Smooth muscle cell (in vitro differentiated cells): ENCODE measurements around the gene ABHD11. TPM values are rescaled to one million over a fixed set of nuclear protein-coding genes. Genes with fewer than 3 reads are reported as not detected.

Source experiments
- DNase-seq: peaks from one replicate; lab custom pipeline; 2025; ENCODE audit not compliant: unreplicated experiment; lab: John Stamatoyannopoulos, UW
- H2AFZ ChIP-seq: fragments of 200-600 bp; sonication (generic); 2 replicates; pipeline ENCODE4 v1.6.0; 2016; ENCODE audit warnings: antibody characterized with exemption, low read depth, mild to moderate bottlenecking
- H3F3A ChIP-seq: fragments of 200-600 bp; sonication (generic); 2 replicates; pipeline ENCODE4 v1.6.0; 2017; ENCODE audit warnings: antibody characterized with exemption, low read depth
- H3K27ac ChIP-seq: fragments of 200-600 bp; sonication (generic); 2 replicates; pipeline ENCODE4 v1.5.1; 2016; ENCODE audit warnings: low read depth, mild to moderate bottlenecking
- H3K27me3 ChIP-seq: fragments of 200-600 bp; sonication (generic); 2 replicates; pipeline ENCODE4 v1.6.1; 2016; ENCODE audit warnings: low read depth, mild to moderate bottlenecking
- H3K36me3 ChIP-seq: fragments of 200-600 bp; sonication (generic); 2 replicates; pipeline ENCODE4 v1.5.1; 2016; ENCODE audit warnings: low read depth
- H3K4me1 ChIP-seq: fragments of 200-600 bp; sonication (generic); 2 replicates; pipeline ENCODE4 v1.5.1; 2016; ENCODE audit warnings: low read depth
- H3K4me2 ChIP-seq: fragments of 200-600 bp; sonication (generic); 2 replicates; pipeline ENCODE4 v1.6.0; 2016; ENCODE audit warnings: mild to moderate bottlenecking
- H3K4me3 ChIP-seq: fragments of 200-600 bp; sonication (generic); 2 replicates; pipeline ENCODE4 v1.5.1; 2016; ENCODE audit warnings: mild to moderate bottlenecking
- H3K79me2 ChIP-seq: fragments of 200-600 bp; sonication (generic); 2 replicates; pipeline ENCODE4 v1.6.0; 2016; ENCODE audit warnings: low read depth, mild to moderate bottlenecking
- H3K9ac ChIP-seq: fragments of 200-600 bp; sonication (generic); 2 replicates; pipeline ENCODE4 v1.6.0; 2016; ENCODE audit warnings: low read depth
- H3K9me3 ChIP-seq: fragments of 200-600 bp; sonication (generic); replicated peaks from 2 replicates; pipeline ENCODE4 v1.5.1; 2016; ENCODE audit warnings: low read depth
- H4K20me1 ChIP-seq: fragments of 200-600 bp; sonication (generic); 2 replicates; pipeline ENCODE4 v1.6.0; 2016; ENCODE audit warnings: low read depth
- CTCF ChIP-seq: fragments of 200-600 bp; sonication (generic); IDR thresholded peaks from 2 replicates; pipeline ENCODE4 v1.5.1; 2017; ENCODE audit warnings: borderline replicate concordance, mild to moderate bottlenecking, antibody characterized with exemption; ENCODE audit not compliant: insufficient read depth, poor library complexity, severe bottlenecking
- WGBS: methylation state at CpG from one replicate; pipeline ENCODE4 v1.1.7; 2016; ENCODE audit warnings: low lambda C conversion rate; 5-methylcytosine and 5-hydroxymethylcytosine counted together
- polyA plus RNA-seq: library from polyadenylated mRNA; unstranded; fragments of >200 nt; fragmentation: Nextera tagmentation; extraction: Ambion mirVana; gene quantifications from 2 replicates; pipeline ENCODE4 v1.2.1, GENCODE V29; 2016
- total RNA-seq: library from RNA; depleted of rRNA; stranded (reverse); fragments of >200 nt; gene quantifications from 2 replicates; pipeline ENCODE4 v1.2.3, GENCODE V29; 2014

Gene ABHD11
- total and polyA plus RNA-seq, 2 experiments from 2014 or later = 14.1 to 16.5 TPM

- Histone ChIP-seq H3K4me1 (no peaks in the 10 kb centered on the region), H3K27me3 (no peaks in the 10 kb centered on the region), H3K4me2 (no peak overlapping the region), H3K9ac (no peak overlapping the region), H3K4me3 (no peak overlapping the region), H3F3A (no peaks in the 10 kb centered on the region), H3K79me2 (peaks cover 4% of the 10 kb centered on the region), H3K36me3 (no peaks in the 10 kb centered on the region), H2AFZ (no peak overlapping the region), H4K20me1 (peaks cover 64% of the 10 kb centered on the region), H3K27ac (no peak overlapping the region), H3K9me3 (no peaks in the 10 kb centered on the region)
- 88% methylated on average over 23 of the region's 23 CpGs for WGBS
- DNase-seq = no peak
- TF ChIP-seq CTCF = no peak
Observed at GRCh38 chr7:73704640-73705550, 33.7 kb downstream of the ABHD11 start.

GRCh38 chr7:73703757-73704639, 34.6 kb downstream of the ABHD11 start:
- no peak overlapping the region for H3K27ac ChIP-seq
- no peak overlapping the region for H3K4me2 ChIP-seq
- no peaks in the 10 kb centered on the region for H3K4me1 ChIP-seq
- H3K9ac ChIP-seq = no peak overlapping the region
- H3F3A ChIP-seq = no peaks in the 10 kb centered on the region
- H2AFZ ChIP-seq = no peak overlapping the region
- TF ChIP-seq CTCF = no peak
- WGBS = 67% methylated on average over 23 of the region's 45 CpGs
- no peaks in the 10 kb centered on the region for H3K27me3 ChIP-seq
- H3K79me2 ChIP-seq = peaks cover 3% of the 10 kb centered on the region
- H3K9me3 ChIP-seq = no peaks in the 10 kb centered on the region
- peaks cover 55% of the 10 kb centered on the region for H4K20me1 ChIP-seq
- no peak overlapping the region for H3K4me3 ChIP-seq
- H3K36me3 ChIP-seq = no peaks in the 10 kb centered on the region
- peak; percentile 67 for DNase-seq

GRCh38 chr7:73703225-73703624, 35.4 kb downstream of the ABHD11 start:
- no peak overlapping the region for H2AFZ ChIP-seq
- 84% methylated on average over 13 of the region's 13 CpGs for WGBS
- peaks cover 47% of the 10 kb centered on the region for H4K20me1 ChIP-seq
- H3K9me3 ChIP-seq = no peaks in the 10 kb centered on the region
- no peak overlapping the region for H3K27ac ChIP-seq
- no peaks in the 10 kb centered on the region for H3K4me1 ChIP-seq
- H3K9ac ChIP-seq = no peak overlapping the region
- H3K27me3 ChIP-seq = no peaks in the 10 kb centered on the region
- no peak for TF ChIP-seq CTCF
- H3K4me3 ChIP-seq = no peak overlapping the region
- H3F3A ChIP-seq = no peaks in the 10 kb centered on the region
- H3K4me2 ChIP-seq = no peak overlapping the region
- H3K79me2 ChIP-seq = no peaks in the 10 kb centered on the region
- DNase-seq = no peak
- H3K36me3 ChIP-seq = no peaks in the 10 kb centered on the region
